Trophoblast cell (in vitro differentiated cells and primary cell): Measurements from ENCODE around the gene CCDC24.

Experiments
- DNase-seq, 2 donors: peaks; one replicate each; pipeline ENCODE4 v3.0.0-alpha.2; 2016
- H2AFZ ChIP-seq: 2 replicates; pipeline ENCODE4 v1.6.1; 2013; ENCODE audit warnings: low read length, moderate library complexity, mild to moderate bottlenecking; ENCODE audit not compliant: insufficient read depth, poor library complexity
- H2AK5ac ChIP-seq: 2 replicates; pipeline ENCODE4 v1.6.1; 2013; ENCODE audit warnings: mild to moderate bottlenecking, low read length
- H2BK120ac ChIP-seq: 2 replicates; pipeline ENCODE4 v1.6.1; 2013; ENCODE audit warnings: low read length, mild to moderate bottlenecking, moderate library complexity; ENCODE audit not compliant: insufficient read depth, poor library complexity
- H2BK12ac ChIP-seq: 2 replicates; pipeline ENCODE4 v1.6.1; 2013; ENCODE audit warnings: mild to moderate bottlenecking, low read length, moderate library complexity
- H2BK5ac ChIP-seq: 2 replicates; pipeline ENCODE4 v1.6.1; 2013; ENCODE audit warnings: low read length, low read depth, moderate library complexity, mild to moderate bottlenecking; ENCODE audit not compliant: poor library complexity
- H3K14ac ChIP-seq: 2 replicates; pipeline ENCODE4 v1.6.1; 2013; ENCODE audit warnings: mild to moderate bottlenecking, low read length
- H3K18ac ChIP-seq: 2 replicates; pipeline ENCODE4 v1.6.1; 2013; ENCODE audit warnings: mild to moderate bottlenecking, low read length
- H3K23ac ChIP-seq: 2 replicates; pipeline ENCODE4 v1.6.1; 2013; ENCODE audit warnings: low read length
- H3K27ac ChIP-seq: 2 replicates; pipeline ENCODE4 v1.5.1; 2013; ENCODE audit warnings: low read depth, mild to moderate bottlenecking, inconsistent platforms, low read length, moderate library complexity
- H3K27me3 ChIP-seq: 2 replicates; pipeline ENCODE4 v1.6.1; 2013; ENCODE audit warnings: inconsistent platforms, mild to moderate bottlenecking, low read length, moderate library complexity; ENCODE audit not compliant: insufficient read depth
- H3K36me3 ChIP-seq, 2 experiments: 1 replicate in 1 of 2; 2 replicates in 1 of 2; pipeline ENCODE4 v1.6.1; 2013; ENCODE audit warnings: low read length in 2 of 2, mild to moderate bottlenecking in 2 of 2, moderate library complexity in 1 of 2; ENCODE audit not compliant: insufficient read depth in 2 of 2, control insufficient read depth in 1 of 2
- H3K4ac ChIP-seq: 2 replicates; pipeline ENCODE4 v1.6.1; 2013; ENCODE audit warnings: low read depth, mild to moderate bottlenecking, low read length, moderate library complexity
- H3K4me1 ChIP-seq, 2 experiments: 1 replicate in 1 of 2; 2 replicates in 1 of 2; pipeline ENCODE4 v1.6.1; 2013; ENCODE audit warnings: low read length in 2 of 2, mild to moderate bottlenecking in 2 of 2, moderate library complexity in 1 of 2; ENCODE audit not compliant: insufficient read depth in 2 of 2, control insufficient read depth in 1 of 2
- H3K4me2 ChIP-seq: 2 replicates; pipeline ENCODE4 v1.6.1; 2013; ENCODE audit warnings: inconsistent platforms, mild to moderate bottlenecking, low read length, moderate library complexity
- H3K4me3 ChIP-seq: 2 replicates; pipeline ENCODE4 v1.5.1; 2013; ENCODE audit warnings: mild to moderate bottlenecking, low read depth, low read length, inconsistent platforms
- H3K79me1 ChIP-seq: one replicate; pipeline ENCODE4 v1.6.1; 2013; ENCODE audit warnings: low read length
- H3K79me2 ChIP-seq: 2 replicates; pipeline ENCODE4 v1.6.1; 2013; ENCODE audit warnings: low read length, mild to moderate bottlenecking; ENCODE audit not compliant: control insufficient read depth, insufficient read depth, poor library complexity
- H3K9ac ChIP-seq: 2 replicates; pipeline ENCODE4 v1.6.1; 2013; ENCODE audit warnings: mild to moderate bottlenecking, low read length
- H3K9me3 ChIP-seq: 2 replicates; pipeline ENCODE4 v1.6.1; 2013; ENCODE audit warnings: low read depth, mild to moderate bottlenecking, control low read depth, inconsistent platforms, low read length; ENCODE audit not compliant: insufficient read depth
- H4K12ac ChIP-seq: 2 replicates; pipeline ENCODE4 v1.6.1; 2013; ENCODE audit warnings: low read depth, mild to moderate bottlenecking, low read length, moderate library complexity
- H4K8ac ChIP-seq: 2 replicates; pipeline ENCODE4 v1.6.1; 2013; ENCODE audit warnings: low read depth, mild to moderate bottlenecking, low read length, moderate library complexity
- H4K91ac ChIP-seq: one replicate; pipeline ENCODE4 v1.6.1; 2013; ENCODE audit warnings: low read depth, mild to moderate bottlenecking, low read length, moderate library complexity
- WGBS: extraction: QIAGEN DNeasy Blood & Tissue Kit; methylation state at CpG from one replicate; pipeline ENCODE4 v1.1.7; 2013; ENCODE audit warnings: missing lambda C conversion rate; ENCODE audit not compliant: insufficient read length, insufficient coverage; ENCODE audit errors: extremely low coverage; 5-methylcytosine and 5-hydroxymethylcytosine counted together

The CCDC24 gene

GRCh38 chr1:43956234-43956633, 35.2 kb upstream of the CCDC24 start:
- H2AFZ ChIP-seq = no peak overlapping the region
- H2BK5ac ChIP-seq = no peak overlapping the region
- H3K4me1 ChIP-seq = no peaks in the 10 kb centered on the region
- no peak overlapping the region for H3K14ac ChIP-seq
- H3K4me3 ChIP-seq = no peak overlapping the region
- H3K79me1 ChIP-seq = no peaks in the 10 kb centered on the region
- no peaks in the 10 kb centered on the region for H3K9me3 ChIP-seq
- no peak overlapping the region for H3K23ac ChIP-seq
- H4K12ac ChIP-seq = no peak overlapping the region
- no peaks in the 10 kb centered on the region for H3K79me2 ChIP-seq
- no peak overlapping the region for H2AK5ac ChIP-seq
- no peak for DNase-seq
- H3K27me3 ChIP-seq = no peaks in the 10 kb centered on the region
- no peak overlapping the region for H4K91ac ChIP-seq
- no peak overlapping the region for H3K4me2 ChIP-seq
- H2BK120ac ChIP-seq = no peak overlapping the region
- no peak overlapping the region for H4K8ac ChIP-seq
- no peak overlapping the region for H2BK12ac ChIP-seq
- no peak overlapping the region for H3K18ac ChIP-seq
- H3K36me3 ChIP-seq = peaks cover 32 to 40% of the 10 kb centered on the region in 2 experiments
- no CpG with 5 or more reads among the region's 8 CpGs for WGBS
- H3K9ac ChIP-seq = no peak overlapping the region
- no peak overlapping the region for H3K4ac ChIP-seq
- no peak overlapping the region for H3K27ac ChIP-seq

DNA sequence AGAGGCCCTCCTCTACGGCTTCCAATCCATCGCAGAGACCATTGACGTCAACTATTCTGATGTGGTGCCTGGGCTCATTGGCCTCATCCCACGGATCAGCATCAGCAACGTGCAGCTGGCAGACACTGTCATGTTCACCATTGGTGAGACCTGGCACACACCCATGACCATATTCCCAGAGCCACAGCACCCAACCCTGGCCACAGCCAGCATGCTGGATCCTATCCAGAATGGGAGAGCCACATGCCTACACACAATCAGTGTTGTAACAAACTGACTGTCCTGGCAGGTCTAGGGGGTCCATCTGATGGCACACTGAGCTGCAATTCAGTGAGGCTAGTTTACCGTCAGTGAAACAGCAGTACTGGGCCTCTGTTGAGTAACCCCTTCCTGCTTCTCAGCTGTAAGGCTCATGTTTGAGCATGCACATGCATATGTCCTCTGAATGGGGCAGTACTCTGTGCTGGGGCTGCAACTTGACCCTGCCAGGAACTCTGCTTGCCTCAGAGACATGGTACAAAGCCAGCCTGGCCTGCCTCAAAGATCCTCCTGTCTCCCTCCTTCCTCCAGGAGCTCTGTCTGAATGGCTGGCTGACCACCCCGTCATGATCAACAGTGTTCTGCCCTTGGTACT, 33.9 kb upstream of the CCDC24 start:
- H2AK5ac ChIP-seq = no peak overlapping the region
- DNase-seq = no peak
- no peak overlapping the region for H2BK12ac ChIP-seq
- no CpG with 5 or more reads among the region's 7 CpGs for WGBS
- H3K4me3 ChIP-seq = no peak overlapping the region
- H4K12ac ChIP-seq = no peak overlapping the region
- no peaks in the 10 kb centered on the region for H3K9me3 ChIP-seq
- H3K27ac ChIP-seq = no peak overlapping the region
- H3K79me2 ChIP-seq = no peaks in the 10 kb centered on the region
- no peak overlapping the region for H2AFZ ChIP-seq
- no peaks in the 10 kb centered on the region for H3K4me1 ChIP-seq
- no peak overlapping the region for H3K9ac ChIP-seq
- H2BK120ac ChIP-seq = no peak overlapping the region
- H3K27me3 ChIP-seq = no peaks in the 10 kb centered on the region
- H4K8ac ChIP-seq = no peak overlapping the region
- H3K79me1 ChIP-seq = no peaks in the 10 kb centered on the region
- H3K23ac ChIP-seq = no peak overlapping the region
- no peak overlapping the region for H3K4me2 ChIP-seq
- H2BK5ac ChIP-seq = no peak overlapping the region
- no peak overlapping the region for H3K18ac ChIP-seq
- H3K14ac ChIP-seq = no peak overlapping the region
- H3K36me3 ChIP-seq = peaks cover 35 to 43% of the 10 kb centered on the region in 2 experiments
- no peak overlapping the region for H4K91ac ChIP-seq
- H3K4ac ChIP-seq = no peak overlapping the region

- Histone ChIP-seq H3K9ac (no peak overlapping the region), H3K23ac (no peak overlapping the region)
- DNase-seq = no peak
Measured at GRCh38 chr1:43958351-43959255, 32.8 kb upstream of the CCDC24 start.

GRCh38 chr1:43960798-43961197, 30.6 kb upstream of the CCDC24 start:
- Histone ChIP-seq H4K8ac (no peak overlapping the region), H3K27me3 (no peaks in the 10 kb centered on the region), H3K18ac (no peak overlapping the region), H3K79me1 (no peaks in the 10 kb centered on the region), H3K36me3 (peaks cover 43 to 51% of the 10 kb centered on the region in 2 experiments), H3K79me2 (no peaks in the 10 kb centered on the region), H2BK120ac (no peak overlapping the region), H3K14ac (no peak overlapping the region), H3K4me3 (no peak overlapping the region), H3K4ac (no peak overlapping the region), H3K27ac (no peak overlapping the region), H3K4me1 (no peaks in the 10 kb centered on the region), H2AK5ac (no peak overlapping the region), H2AFZ (no peak overlapping the region), H4K91ac (no peak overlapping the region), H3K9me3 (no peaks in the 10 kb centered on the region), H2BK12ac (no peak overlapping the region), H4K12ac (no peak overlapping the region), H3K4me2 (no peak overlapping the region), H3K23ac (no peak overlapping the region), H2BK5ac (no peak overlapping the region), H3K9ac (no peak overlapping the region)
- WGBS = no CpG with 5 or more reads among the region's 8 CpGs
- no peak for DNase-seq

More at GRCh38 chr1:43958351-43959255, 32.8 kb upstream of the CCDC24 start:
- Histone ChIP-seq H3K4ac (no peak overlapping the region), H2BK120ac (no peak overlapping the region), H4K91ac (no peak overlapping the region), H3K27me3 (no peaks in the 10 kb centered on the region), H3K36me3 (peaks cover 40 to 49% of the 10 kb centered on the region in 2 experiments), H4K8ac (no peak overlapping the region), H3K18ac (no peak overlapping the region), H3K79me1 (no peaks in the 10 kb centered on the region), H3K27ac (no peak overlapping the region), H4K12ac (no peak overlapping the region), H2BK5ac (no peak overlapping the region), H3K9me3 (no peaks in the 10 kb centered on the region), H3K14ac (no peak overlapping the region), H2AFZ (no peak overlapping the region), H3K4me2 (no peak overlapping the region), H3K4me1 (no peaks in the 10 kb centered on the region), H3K79me2 (no peaks in the 10 kb centered on the region), H2BK12ac (no peak overlapping the region), H2AK5ac (no peak overlapping the region), H3K4me3 (no peak overlapping the region)
- no CpG with 5 or more reads among the region's 9 CpGs for WGBS
